Smooth muscle cell of the brain vasculature (primary cell): ENCODE results near the gene TMEM50A.
"Not testable (repeated sequence)": the region's sequence is repeated elsewhere in the genome, so short reads cannot be mapped to it uniquely, and the experiment has no call there.

ENCODE experiments used
- DNase-seq: peaks from one replicate; pipeline ENCODE4 v3.0.0-alpha.2; 2012; ENCODE audit warnings: low read depth, low spot score

The TMEM50A gene

DNA sequence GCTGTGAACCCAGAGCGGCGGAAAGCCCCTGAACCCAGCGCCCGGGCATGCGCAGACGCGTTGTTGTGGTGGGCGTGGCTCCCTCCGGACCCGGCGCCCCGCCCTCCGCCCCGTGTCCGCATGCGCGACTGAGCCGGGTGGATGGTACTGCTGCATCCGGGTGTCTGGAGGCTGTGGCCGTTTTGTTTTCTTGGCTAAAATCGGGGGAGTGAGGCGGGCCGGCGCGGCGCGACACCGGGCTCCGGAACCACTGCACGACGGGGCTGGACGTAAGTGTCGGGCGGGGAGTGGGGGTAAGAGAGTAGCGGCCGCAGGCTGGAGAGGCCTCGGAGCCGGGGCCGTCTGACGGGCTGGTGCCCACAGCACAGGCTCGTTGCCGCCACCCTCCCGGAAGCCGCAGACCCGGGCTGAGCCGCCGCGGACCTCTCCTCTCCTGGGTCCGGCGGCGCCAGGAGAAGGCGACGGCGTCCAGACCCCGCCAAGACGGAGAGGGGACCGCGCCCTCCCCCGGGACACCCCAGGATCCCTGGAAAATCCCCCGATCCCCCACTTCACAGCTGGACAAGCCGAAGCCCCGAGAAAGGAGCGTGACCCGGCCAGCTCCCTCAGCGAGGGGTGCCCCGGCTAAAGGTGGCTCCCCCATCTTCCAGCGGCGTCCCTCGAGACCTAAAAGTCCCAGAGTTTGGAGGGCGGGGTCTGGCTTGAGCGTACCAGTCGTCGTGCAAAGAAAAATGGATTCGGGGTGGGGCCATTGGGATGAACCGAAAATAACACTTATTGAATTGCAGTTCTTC, at the start of gene TMEM50A:
TSS of gene TMEM50A (plus strand) at position 147 of the 794 bp plus-strand sequence. CDS start 2,153 bp downstream, outside the sequence.
- no peak for DNase-seq

DNA sequence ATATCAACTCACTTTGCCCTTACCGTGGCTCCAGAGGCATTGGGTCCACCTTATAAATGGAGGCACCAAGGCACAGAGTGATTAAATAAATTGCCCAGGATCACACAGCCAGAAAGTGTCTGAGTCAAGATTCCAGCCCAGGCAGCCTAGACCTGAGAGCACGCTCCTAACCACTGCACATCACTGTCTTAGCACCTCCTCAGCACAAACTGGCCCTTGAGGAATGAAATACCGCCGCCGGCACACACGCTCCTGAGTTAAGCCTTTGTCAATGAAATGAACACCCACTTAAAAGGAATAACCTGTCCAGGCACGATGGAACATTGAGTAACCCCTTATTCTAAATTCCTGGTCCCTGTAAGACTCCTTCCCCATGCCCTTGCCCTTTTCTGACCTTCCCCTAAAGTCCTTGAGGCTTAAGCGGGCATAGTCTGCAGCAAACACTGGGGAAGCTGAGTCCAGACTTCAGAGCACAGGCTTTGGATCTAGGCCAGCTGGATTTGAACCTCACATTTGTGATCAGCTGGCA, 49.5 kb upstream of the TMEM50A start:
- DNase-seq: not testable (repeated sequence)

DNA sequence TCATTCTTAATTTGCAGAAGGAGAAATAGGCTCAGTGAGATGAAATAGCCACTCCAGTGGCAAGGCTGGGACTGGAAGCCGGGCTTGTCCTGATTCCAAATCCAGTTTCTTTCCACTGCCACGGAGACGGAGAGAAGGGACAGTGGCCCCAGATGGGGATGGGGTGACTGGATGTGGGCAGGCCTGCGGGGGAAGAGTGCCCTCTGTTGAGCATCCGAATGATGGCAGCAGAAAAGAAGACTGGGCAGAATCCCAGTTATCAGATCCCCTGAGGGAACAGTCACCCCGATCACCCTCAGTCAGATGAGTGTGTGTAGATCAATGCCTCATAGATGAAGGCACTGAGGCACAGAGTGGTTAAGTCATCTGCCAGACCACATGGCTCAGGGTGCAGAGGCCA, 48.1 kb upstream of the TMEM50A start:
- DNase-seq: not testable (repeated sequence)

DNA sequence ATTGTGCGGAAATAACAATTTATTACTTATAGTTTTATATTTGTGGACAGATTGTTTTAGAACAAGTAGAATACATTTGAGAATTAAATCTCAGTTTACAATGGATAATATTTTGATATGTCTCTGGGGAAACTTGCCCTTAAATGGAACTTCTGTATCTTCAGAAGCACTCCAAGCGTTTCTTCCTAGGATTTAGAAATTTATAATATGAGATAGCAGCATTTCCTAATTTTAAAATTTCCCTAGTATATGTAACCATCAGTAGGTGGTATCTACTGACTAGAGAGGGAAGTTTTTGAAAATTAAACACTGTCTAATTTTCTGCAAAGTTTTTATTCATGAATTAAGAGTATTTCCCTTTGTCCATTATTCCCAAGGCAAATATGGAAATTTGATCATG, 44.7 kb upstream of the TMEM50A start:
- not testable (repeated sequence) for DNase-seq

DNA sequence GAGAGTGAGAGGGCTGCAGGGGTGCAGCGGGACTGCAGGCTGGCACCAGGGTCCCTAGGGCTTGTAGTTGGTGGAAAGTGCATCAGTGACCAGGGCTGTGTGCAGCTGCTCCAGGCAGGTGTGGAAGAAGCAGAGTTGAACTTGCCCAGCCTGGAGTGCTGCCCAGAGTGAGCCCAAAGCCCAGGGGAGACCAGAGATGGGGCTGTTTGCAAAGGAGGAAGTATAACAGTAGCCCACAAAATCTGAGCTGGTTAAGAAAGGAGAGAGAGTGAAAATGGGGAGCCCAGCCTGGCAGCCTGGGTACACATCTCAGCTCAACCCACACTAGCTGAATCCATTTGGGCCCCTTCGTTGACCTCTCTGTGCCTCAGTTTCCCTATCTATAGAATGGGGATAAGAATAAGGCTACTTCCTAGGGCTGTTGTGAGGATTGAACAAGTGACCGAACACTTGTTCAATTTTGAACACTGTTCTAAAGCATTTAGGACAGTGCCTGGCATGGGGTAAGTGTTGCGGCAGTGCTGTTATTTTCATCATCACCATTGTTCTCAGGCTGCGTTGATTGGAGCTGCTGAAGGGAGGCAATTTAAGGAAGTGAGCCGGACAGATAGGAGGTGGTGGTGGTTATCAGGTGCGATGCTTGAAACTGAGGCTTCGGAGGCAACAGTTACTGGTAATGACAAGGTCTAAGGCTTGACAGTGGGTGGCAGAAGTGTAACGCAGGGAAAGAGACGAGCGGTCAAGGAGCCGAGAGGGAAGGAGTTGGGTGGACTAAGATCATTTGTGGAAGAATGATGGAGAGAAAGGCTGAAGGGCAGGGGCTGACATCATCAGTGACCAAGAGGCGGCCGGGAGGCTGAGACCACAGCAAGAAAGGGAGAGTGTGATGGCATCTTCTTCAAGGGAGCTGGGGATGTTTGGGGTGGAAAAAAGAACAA, 43.0 kb upstream of the TMEM50A start:
- not testable (repeated sequence) for DNase-seq

DNA sequence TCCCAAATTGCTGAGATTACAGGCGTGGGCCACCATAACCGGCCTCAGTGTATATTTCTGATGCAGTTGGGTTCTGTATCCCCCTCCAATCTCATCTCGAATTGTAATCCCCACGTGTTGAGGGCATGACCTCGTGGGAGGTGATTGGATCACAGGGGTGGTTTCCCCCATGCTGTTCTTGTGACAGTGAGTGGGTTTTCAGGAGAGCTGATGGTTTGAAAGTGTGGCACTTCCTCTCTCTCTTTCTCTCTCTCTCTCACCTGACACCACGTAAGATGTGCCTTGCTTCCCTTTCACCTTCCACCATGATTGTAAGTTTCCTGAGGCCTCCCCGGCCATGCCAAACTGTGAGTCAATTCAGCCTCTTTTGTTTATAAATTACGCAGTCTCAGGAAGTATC, 41.6 kb upstream of the TMEM50A start:
- not testable (repeated sequence) for DNase-seq

DNA sequence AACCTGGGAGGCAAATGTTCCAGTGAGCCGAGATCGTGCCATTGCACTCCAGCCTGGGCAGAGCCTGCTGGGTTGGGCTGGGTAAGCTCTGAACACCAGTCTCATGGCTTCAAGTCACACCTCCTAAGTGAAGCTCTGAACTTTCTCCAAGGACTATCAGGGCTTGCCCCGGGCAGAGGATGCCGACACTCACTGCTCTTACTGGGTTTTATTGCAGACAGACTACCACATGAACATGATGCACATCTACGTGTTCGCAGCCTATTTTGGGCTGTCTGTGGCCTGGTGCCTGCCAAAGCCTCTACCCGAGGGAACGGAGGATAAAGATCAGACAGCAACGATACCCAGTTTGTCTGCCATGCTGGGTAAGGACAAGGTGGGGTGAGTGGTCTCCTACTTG, 37.4 kb upstream of the TMEM50A start:
- DNase-seq: not testable (repeated sequence)

DNA sequence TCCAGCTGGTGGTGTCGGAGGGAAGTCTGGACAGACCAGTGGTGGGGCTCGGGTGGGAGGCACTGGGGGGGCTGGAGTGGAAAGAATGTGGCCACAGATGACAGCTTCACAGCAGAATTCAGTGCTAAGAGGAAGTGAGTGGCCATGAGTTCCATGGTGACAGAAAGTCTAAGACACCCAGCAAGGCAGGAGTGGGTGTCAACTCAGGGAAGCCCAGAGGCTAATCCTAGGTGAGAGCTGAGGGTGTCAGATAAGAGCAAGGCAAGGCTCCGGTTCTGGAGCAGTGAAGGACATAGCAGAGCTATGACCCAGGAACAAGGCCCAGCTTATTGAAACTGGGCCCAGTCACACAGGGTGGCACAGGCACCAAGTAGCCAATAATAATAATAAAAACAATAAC, 35.8 kb upstream of the TMEM50A start:
- DNase-seq: not testable (repeated sequence)

DNA sequence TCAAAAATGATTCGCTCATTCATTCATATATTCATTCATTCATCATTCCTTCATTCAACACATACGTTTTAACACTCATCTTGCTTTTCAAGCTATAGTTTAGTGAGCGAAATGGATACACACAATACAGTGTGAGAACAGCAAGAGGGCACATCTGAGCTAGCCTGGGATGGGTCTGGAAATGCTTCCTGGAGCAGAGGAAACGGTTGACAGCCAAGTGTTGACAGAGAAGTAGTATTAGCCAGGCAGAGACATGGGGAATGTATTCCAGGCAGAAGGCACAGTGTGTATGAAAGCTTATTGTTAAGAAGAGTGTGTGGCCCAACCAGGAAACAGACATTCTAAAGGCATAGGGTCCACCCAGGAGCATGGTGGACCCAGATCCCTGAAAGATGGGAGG, 33.2 kb upstream of the TMEM50A start:
- DNase-seq: not testable (repeated sequence)

DNA sequence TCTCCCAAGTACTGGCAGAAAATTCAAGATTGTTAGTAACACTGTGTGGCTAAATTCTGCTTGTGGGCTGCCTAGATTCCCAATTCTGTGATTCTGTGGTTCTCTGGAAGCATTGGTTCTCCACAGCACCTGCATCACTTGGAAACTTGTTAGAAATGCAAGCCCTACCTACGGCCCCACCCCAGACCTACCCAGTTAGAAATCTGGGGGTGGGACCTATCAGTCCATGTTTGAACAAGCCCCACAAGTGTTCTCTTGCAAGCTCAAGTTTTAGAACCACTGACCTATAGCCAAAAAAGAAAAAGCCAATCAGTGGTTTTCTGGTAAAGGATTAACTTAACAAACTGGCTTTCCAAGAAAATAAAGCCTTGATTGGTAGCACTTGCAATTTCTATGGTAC, 30.0 kb upstream of the TMEM50A start:
- DNase-seq: not testable (repeated sequence)

DNA sequence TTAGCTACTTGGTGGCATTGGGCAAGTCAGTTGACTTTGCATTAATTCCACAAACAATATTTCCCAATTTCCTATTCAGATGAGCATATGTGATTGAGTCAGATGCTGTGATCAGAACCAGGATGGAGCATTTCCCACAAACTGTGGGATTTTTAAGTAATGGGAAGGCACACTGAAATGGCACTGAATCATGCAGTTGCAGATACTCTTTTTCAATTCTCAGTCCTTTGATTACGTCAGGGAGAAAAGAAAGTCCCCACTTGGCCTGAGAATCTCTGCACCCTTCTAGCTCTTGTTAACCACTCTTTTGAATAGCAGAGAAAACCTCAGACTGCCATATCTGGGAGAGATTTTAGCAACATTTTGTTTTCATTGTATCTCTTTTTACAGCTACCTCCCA, 29.0 kb upstream of the TMEM50A start:
- DNase-seq: not testable (repeated sequence)

DNA sequence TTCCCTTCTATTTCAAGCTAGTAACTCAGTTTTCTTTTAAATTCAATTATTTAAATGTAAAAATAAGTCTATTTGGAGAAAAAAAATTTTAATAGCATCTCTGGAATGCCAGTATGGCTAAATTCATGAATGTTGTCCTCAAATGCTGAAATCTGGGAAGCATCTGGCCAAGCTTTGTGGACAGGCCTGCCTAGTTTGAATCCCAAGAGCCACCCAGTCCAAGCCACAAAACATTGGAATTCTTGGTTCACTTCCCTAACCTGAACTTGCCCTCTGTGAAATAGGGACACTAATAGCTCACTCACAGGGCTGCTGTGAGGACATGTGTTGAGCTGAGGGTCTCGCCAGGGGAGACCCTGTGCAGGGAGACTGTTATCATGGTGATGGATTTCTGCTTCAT, 28.6 kb upstream of the TMEM50A start:
- not testable (repeated sequence) for DNase-seq

DNA sequence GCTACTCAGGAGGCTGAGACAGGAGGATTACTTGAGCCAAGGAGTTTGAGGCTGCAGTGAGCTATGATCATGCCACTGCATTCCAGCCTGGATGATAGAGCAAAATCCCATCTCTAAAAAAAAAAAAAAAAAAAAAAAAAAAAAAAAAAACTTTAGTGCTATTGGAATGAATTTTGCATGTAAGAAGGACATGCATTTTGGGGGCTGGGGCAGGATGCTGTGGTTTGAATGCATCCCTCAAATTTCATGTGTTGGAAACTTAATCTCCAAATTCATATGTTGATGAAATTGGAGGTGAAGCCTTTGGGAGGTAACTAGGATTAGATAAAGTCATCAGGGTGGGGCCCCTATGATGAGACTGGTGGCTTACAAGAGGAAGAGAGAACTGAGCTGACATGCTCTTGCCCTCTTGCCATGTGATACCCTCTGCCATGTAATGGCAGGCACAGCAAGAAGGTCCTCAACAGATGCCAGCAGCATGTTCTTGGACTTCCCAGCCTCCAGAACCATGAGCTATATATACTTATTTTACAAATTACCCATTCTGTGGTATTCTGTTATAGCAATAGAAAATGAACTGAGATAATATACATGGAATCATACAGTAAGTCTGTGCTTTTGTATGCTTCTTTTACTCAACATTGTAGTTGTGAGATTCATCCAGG, 25.2 kb upstream of the TMEM50A start:
- not testable (repeated sequence) for DNase-seq

DNA sequence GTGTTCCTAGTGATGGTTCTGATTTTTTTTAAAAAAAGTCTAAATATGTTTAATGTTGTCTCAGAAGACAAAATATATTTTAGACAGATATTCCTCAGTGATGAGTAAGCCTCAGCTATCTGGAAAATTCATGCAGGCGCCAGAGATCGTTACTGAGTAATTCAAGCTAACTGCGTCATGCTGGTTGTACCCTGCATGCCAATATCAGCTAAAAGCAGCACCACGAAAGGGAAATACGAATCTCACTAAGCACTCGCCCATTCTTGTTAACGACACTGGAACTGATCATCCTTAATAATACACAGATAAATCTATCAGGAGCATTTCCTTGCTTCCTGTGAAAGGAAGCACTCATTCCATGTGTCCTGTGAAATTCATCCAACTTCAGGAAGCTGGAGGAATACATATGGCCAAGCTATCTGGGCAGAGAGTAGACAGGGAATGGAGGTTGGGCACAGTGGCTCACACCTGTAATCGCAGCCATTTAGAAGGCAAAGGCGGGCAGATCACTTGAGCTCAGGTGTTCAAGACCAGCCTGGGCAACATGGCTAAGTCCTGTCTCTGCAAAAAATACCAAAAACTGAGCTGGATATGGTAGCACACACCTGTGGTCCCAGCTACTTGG, 17.7 kb upstream of the TMEM50A start:
- not testable (repeated sequence) for DNase-seq

DNA sequence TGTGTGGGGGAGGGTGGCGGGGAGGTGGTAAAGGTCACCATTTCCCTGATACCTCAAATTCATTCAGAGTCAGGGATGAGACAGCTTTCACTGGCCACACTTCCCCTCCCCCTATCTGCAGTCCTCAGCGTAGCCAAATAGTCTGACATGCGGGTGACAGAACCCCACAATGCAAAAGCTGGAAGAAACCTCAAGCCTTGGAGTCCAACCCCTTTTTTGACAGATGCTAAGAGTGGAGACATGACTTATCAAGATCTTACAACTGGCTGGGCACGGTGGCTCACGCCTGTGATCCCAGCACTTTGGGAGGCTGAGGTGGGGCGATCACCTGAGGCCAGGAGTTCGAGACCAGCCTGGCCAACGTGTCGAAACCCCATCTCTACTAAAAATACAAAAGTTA, 16.0 kb upstream of the TMEM50A start:
- DNase-seq: not testable (repeated sequence)

DNA sequence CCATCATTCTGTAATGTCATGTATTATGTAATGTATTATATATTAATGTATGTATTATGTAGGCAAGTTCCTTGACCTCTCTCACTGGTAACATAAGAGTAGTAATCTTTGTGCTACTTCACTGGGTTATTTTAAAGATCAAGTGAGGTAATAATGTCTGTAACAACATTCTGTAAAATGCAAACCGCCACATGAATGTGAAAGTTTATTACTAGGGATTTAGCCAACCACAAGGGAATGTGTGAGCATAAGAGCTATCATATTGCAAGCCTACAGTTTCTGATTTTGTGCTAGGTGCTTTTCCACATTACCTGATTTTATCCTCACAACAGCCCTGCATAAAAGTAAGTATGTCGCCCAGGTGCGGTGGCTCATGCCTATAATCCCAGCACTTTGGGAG, 13.7 kb upstream of the TMEM50A start:
- not testable (repeated sequence) for DNase-seq

DNA sequence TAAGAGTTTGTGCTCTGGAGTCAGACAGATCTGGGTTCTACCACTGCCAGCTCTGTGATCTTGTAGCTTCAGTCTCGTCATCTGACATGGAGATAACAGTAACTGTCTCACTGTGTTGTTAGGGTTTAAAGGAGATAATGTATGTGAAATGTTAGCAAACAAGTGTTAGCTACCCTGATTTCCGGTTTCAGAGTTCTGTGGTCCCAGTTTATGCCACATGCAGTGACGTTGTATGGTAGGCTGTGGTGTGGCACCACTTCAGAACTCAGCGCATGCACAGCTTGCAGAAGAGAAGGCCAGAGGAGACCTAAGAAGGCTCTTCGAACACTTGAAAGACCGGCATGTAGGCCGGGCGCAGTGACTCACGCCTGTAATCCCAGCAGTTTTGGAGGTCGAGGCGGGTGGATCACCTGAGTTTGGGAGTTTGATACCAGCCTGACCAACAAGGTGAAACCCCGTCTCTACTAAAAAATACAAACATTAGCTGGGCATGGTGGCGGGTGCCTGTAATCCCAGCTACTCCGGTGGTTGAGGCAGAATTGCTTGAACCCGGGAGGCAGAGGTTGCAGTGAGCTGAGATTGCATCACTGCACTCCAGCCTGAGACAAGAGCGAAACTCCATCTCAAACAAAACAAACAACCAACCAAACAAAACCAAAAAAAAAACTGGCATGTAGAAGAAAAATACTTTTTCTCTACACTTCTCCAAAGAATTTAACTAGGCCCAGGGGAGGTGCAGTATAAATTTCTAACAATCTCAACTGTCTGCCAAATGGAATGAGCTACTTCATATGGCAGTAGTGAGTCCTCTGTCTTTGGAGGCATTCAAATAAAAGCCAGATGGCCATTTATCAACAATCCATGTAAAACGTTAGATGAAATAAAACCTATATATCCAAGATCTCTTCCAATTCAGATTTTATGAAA, 10.0 kb upstream of the TMEM50A start:
- not testable (repeated sequence) for DNase-seq

DNA sequence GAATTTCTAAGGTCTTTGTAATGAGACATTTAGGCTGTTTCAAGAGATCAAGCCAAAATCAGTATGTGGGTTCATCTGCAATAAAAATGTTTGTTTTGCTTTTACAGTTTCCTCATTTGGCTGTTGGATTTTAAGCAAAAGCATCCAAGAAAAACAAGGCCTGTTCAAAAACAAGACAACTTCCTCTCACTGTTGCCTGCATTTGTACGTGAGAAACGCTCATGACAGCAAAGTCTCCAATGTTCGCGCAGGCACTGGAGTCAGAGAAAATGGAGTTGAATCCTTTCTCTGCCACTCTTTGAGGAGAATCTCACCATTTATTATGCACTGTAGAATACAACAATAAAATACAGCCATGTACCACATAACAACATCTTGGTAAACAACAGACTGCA, 9.3 kb upstream of the TMEM50A start:
- not testable (repeated sequence) for DNase-seq

DNA sequence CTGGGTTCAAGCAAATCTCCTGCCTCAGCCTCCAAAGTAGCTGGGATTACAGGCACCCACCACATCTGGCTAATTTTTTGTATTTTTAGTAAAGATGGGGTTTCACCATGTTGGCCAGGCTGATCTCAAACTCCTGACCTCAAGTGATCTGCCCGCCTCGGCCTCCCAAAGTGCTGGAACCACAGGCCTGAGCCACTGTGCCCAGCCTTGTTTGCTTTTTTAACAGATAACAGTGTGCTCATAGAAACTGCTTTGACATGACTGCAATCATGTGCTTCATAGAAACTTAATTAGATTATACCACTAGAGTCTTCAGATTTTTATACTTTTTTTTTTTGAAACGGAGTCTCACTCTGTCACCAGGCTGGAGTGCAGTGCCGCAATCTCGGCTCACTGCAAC, 8.8 kb upstream of the TMEM50A start:
- DNase-seq: not testable (repeated sequence)

DNA sequence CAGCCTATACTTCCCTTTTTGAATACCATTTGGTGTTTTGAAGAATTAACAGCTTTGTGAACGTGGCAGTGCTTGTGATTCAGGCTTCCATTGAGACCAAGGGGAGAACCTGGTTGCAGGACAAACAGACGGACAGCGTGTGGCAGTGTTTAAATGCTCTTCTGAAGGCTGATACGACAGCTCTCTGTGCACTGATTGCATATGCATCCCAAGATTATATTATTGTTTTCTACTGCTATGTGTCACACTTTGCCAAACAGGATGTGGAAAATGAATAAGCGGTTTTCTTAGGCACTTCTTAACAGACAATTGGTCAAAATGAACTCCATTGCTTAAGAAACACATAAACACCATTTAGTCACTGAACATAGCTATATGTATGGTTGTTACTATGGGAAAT, 8.2 kb upstream of the TMEM50A start:
- DNase-seq: not testable (repeated sequence)
